Vagina (tissue), 2 donors: ENCODE results near the gene CYP4F12.

Source experiments
- POLR2A ChIP-seq, 2 donors: fragments of 450-650 bp; IDR thresholded peaks; one replicate each; pipeline ENCODE4 v1.6.1; 2017; ENCODE audit warnings: antibody characterized with exemption in 2 of 2, mild to moderate bottlenecking in 2 of 2, moderate library complexity in 2 of 2
- TF ChIP-seq, protein P1 (sequence below), 3 experiments: fragments of 450-650 bp in 2 of 3; fragments of 200-600 bp in 1 of 3; sonication (generic) in 1 of 3; IDR thresholded peaks; one replicate each; pipeline ENCODE4 v1.5.1; 2017 to 2019; ENCODE audit warnings: antibody characterized with exemption in 3 of 3, mild to moderate bottlenecking in 2 of 3, moderate library complexity in 2 of 3

DNA sequence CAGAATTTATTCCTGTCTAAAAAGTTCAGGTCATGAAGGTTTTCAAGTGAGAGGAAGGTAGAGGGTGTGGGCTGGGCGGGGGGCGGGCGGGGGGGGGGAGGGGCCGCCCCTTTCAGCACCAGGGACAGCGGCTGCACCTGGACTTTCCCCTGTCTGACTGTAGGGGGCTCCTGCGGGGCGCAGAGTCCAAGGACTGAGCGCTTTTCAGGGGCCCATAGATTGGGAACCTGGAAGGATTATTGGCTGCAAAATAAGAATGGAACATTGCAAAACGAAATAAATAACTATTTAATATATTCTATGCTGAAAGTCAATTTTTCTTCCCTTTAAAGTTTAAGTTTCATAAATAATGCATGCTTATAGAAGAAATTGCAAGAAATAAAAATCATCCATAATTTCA lies 41.1 kb upstream of the CYP4F12 start:
- TF ChIP-seq, protein P1, sequence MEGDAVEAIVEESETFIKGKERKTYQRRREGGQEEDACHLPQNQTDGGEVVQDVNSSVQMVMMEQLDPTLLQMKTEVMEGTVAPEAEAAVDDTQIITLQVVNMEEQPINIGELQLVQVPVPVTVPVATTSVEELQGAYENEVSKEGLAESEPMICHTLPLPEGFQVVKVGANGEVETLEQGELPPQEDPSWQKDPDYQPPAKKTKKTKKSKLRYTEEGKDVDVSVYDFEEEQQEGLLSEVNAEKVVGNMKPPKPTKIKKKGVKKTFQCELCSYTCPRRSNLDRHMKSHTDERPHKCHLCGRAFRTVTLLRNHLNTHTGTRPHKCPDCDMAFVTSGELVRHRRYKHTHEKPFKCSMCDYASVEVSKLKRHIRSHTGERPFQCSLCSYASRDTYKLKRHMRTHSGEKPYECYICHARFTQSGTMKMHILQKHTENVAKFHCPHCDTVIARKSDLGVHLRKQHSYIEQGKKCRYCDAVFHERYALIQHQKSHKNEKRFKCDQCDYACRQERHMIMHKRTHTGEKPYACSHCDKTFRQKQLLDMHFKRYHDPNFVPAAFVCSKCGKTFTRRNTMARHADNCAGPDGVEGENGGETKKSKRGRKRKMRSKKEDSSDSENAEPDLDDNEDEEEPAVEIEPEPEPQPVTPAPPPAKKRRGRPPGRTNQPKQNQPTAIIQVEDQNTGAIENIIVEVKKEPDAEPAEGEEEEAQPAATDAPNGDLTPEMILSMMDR (IDR thresholded peaks at IDR 0.05), result no peak
- no peak for TF ChIP-seq POLR2A (IDR thresholded peaks at IDR 0.05)
